ENCODE results near the gene CCAR1. TPM values are rescaled to one million over a fixed set of nuclear protein-coding genes. Genes with fewer than 3 reads are reported as not detected.

CCAR1 gene
- total and polyA plus RNA-seq, 2 of the 13 experiments (the other 11 are each of a cell fraction or from before 2014, with no cell fraction given), result 74.5 to 81.6 TPM

DNA sequence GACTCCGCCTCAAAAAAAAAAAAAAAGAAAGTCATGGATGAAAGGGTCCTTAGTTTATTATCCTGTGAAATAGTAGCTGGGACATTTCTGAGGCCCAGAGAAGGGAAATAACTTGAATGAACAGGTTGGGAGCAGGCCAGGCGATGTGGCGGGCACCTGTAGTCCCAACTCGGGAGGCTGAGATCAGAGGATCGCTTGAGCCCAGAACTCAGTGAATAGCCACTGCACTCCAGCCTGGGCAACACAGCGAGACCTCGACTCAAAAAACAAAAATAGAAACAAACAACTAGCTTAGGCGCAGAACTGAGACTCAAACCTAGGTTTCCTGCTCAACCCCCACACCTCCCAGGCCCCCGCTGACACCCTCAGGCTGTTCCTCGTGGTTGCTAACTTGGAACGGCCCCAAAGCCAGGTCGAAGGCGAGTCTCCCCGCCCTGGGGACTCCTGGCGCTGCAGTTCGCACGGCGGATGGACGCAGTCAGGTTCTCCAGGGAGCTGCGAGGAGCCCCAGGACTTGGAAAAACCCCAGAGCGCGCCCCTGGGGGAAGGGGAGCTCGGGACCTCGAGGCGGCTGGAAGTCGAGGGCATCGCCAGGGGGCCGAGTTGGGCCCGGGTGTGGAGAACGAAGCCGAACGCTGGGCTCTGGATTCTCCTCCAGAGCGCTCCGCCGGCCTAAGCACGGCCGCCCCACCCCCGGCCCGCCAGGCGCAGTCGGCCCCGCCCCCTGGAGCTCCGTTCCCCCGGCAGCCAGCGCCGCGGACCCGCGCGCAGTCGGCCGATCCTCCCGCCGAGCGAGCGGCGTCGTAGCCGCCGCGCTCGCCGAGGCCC lies 105.9 kb downstream of the CCAR1 start, which contains the start of gene STOX1 (continued):
- TF ChIP-seq, protein P1, sequence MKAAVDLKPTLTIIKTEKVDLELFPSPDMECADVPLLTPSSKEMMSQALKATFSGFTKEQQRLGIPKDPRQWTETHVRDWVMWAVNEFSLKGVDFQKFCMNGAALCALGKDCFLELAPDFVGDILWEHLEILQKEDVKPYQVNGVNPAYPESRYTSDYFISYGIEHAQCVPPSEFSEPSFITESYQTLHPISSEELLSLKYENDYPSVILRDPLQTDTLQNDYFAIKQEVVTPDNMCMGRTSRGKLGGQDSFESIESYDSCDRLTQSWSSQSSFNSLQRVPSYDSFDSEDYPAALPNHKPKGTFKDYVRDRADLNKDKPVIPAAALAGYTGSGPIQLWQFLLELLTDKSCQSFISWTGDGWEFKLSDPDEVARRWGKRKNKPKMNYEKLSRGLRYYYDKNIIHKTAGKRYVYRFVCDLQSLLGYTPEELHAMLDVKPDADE (CRISPR knock-in tag; IDR thresholded peaks at IDR 0.05), result no peak
- peak; percentile 62; the same call in 1 of the 2 replicates for TF ChIP-seq MYC (CRISPR knock-in tag; IDR thresholded peaks at IDR 0.05; ENCODE audit: borderline replicate concordance)
- no peak for TF ChIP-seq ZBTB7A (CRISPR knock-in tag; IDR thresholded peaks at IDR 0.05)
- 0 out of 2 replicates have a peak, but pooled peaks have one; percentile 29 for TF ChIP-seq ZFAT (CRISPR knock-in tag; conservative IDR thresholded peaks at IDR 0.05)
- TF ChIP-seq, protein P2, sequence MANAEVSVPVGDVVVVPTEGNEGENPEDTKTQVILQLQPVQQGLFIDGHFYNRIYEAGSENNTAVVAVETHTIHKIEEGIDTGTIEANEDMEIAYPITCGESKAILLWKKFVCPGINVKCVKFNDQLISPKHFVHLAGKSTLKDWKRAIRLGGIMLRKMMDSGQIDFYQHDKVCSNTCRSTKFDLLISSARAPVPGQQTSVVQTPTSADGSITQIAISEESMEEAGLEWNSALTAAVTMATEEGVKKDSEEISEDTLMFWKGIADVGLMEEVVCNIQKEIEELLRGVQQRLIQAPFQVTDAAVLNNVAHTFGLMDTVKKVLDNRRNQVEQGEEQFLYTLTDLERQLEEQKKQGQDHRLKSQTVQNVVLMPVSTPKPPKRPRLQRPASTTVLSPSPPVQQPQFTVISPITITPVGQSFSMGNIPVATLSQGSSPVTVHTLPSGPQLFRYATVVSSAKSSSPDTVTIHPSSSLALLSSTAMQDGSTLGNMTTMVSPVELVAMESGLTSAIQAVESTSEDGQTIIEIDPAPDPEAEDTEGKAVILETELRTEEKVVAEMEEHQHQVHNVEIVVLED (CRISPR knock-in tag; IDR thresholded peaks at IDR 0.05; ENCODE audit: borderline replicate concordance), result peak; percentile 44; the same call in 1 of the 2 replicates
- TF ChIP-seq ZNF777 (CRISPR knock-in tag; IDR thresholded peaks at IDR 0.05), result 0 out of 2 replicates have a peak, but pooled peaks have one; percentile 51
- no peak for TF ChIP-seq SCMH1 (CRISPR knock-in tag; IDR thresholded peaks at IDR 0.05; ENCODE audit: borderline replicate concordance)
- no peak for TF ChIP-seq SOX13 (IDR thresholded peaks at IDR 0.05)
- TF ChIP-seq SOX13 (CRISPR knock-in tag; conservative IDR thresholded peaks at IDR 0.05 in 1 of 2, IDR thresholded peaks at IDR 0.05 in 1 of 2), result no peak
- TF ChIP-seq ZNF468 (CRISPR knock-in tag; IDR thresholded peaks at IDR 0.05), result no peak
- TF ChIP-seq, protein P3, sequence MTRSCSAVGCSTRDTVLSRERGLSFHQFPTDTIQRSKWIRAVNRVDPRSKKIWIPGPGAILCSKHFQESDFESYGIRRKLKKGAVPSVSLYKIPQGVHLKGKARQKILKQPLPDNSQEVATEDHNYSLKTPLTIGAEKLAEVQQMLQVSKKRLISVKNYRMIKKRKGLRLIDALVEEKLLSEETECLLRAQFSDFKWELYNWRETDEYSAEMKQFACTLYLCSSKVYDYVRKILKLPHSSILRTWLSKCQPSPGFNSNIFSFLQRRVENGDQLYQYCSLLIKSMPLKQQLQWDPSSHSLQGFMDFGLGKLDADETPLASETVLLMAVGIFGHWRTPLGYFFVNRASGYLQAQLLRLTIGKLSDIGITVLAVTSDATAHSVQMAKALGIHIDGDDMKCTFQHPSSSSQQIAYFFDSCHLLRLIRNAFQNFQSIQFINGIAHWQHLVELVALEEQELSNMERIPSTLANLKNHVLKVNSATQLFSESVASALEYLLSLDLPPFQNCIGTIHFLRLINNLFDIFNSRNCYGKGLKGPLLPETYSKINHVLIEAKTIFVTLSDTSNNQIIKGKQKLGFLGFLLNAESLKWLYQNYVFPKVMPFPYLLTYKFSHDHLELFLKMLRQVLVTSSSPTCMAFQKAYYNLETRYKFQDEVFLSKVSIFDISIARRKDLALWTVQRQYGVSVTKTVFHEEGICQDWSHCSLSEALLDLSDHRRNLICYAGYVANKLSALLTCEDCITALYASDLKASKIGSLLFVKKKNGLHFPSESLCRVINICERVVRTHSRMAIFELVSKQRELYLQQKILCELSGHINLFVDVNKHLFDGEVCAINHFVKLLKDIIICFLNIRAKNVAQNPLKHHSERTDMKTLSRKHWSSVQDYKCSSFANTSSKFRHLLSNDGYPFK (CRISPR knock-in tag; IDR thresholded peaks at IDR 0.05; ENCODE audit: borderline replicate concordance), result 0 out of 2 replicates have a peak, but pooled peaks have one; percentile 26
- no peak for TF ChIP-seq KLF9 (CRISPR knock-in tag; IDR thresholded peaks at IDR 0.05; ENCODE audit: low read depth)
- TF ChIP-seq ZNF883 (CRISPR knock-in tag; IDR thresholded peaks at IDR 0.05; ENCODE audit: not compliant biosample characterization), result peak; percentile 20
- TF ChIP-seq, protein P4, sequence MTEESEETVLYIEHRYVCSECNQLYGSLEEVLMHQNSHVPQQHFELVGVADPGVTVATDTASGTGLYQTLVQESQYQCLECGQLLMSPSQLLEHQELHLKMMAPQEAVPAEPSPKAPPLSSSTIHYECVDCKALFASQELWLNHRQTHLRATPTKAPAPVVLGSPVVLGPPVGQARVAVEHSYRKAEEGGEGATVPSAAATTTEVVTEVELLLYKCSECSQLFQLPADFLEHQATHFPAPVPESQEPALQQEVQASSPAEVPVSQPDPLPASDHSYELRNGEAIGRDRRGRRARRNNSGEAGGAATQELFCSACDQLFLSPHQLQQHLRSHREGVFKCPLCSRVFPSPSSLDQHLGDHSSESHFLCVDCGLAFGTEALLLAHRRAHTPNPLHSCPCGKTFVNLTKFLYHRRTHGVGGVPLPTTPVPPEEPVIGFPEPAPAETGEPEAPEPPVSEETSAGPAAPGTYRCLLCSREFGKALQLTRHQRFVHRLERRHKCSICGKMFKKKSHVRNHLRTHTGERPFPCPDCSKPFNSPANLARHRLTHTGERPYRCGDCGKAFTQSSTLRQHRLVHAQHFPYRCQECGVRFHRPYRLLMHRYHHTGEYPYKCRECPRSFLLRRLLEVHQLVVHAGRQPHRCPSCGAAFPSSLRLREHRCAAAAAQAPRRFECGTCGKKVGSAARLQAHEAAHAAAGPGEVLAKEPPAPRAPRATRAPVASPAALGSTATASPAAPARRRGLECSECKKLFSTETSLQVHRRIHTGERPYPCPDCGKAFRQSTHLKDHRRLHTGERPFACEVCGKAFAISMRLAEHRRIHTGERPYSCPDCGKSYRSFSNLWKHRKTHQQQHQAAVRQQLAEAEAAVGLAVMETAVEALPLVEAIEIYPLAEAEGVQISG (CRISPR knock-in tag; IDR thresholded peaks at IDR 0.05), result peak; percentile 31; the same call in 1 of the 2 replicates
- TF ChIP-seq, protein P5, sequence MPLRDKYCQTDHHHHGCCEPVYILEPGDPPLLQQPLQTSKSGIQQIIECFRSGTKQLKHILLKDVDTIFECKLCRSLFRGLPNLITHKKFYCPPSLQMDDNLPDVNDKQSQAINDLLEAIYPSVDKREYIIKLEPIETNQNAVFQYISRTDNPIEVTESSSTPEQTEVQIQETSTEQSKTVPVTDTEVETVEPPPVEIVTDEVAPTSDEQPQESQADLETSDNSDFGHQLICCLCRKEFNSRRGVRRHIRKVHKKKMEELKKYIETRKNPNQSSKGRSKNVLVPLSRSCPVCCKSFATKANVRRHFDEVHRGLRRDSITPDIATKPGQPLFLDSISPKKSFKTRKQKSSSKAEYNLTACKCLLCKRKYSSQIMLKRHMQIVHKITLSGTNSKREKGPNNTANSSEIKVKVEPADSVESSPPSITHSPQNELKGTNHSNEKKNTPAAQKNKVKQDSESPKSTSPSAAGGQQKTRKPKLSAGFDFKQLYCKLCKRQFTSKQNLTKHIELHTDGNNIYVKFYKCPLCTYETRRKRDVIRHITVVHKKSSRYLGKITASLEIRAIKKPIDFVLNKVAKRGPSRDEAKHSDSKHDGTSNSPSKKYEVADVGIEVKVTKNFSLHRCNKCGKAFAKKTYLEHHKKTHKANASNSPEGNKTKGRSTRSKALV (CRISPR knock-in tag; IDR thresholded peaks at IDR 0.05), result 0 out of 2 replicates have a peak, but pooled peaks have one; percentile 72
- TF ChIP-seq SAP130 (CRISPR knock-in tag; IDR thresholded peaks at IDR 0.05; ENCODE audit: low read depth), result 0 out of 2 replicates have a peak, but pooled peaks have one; percentile 43
- TF ChIP-seq KLF12 (CRISPR knock-in tag; IDR thresholded peaks at IDR 0.05; ENCODE audit: borderline replicate concordance), result peak; percentile 29; the same call in 1 of the 2 replicates
- TF ChIP-seq POLR2A (IDR thresholded peaks at IDR 0.05; ENCODE audit: insufficient read depth in 1 of 2, low read depth in 2 of 2, low read length in 2 of 2), result peak in 1 of 2 experiments; percentile 52; a peak in 1 of 4 replicates

Measured in HepG2 (cell line).